Neural cell (in vitro differentiated cells): ENCODE measurements around the gene PATE4.

Experiments
- CTCF ChIP-seq: fragments of 450-650 bp; IDR thresholded peaks from 2 replicates; pipeline ENCODE4 v1.5.1; 2014; ENCODE audit warnings: antibody characterized with exemption, mild to moderate bottlenecking, moderate library complexity; ENCODE audit not compliant: poor library complexity, severe bottlenecking
- EP300 ChIP-seq: fragments of 450-650 bp; conservative IDR thresholded peaks from 2 replicates; pipeline ENCODE4 v1.6.1; 2014; ENCODE audit warnings: antibody characterized with exemption, mild to moderate bottlenecking, moderate library complexity; ENCODE audit not compliant: poor library complexity, severe bottlenecking
- EZH2 ChIP-seq: fragments of 200-600, 300-800 bp; shearing (Covaris generic), sonication (generic); IDR thresholded peaks from 2 replicates; pipeline ENCODE4 v1.6.1; 2014; ENCODE audit warnings: antibody characterized with exemption, low read length, borderline replicate concordance, mild to moderate bottlenecking; ENCODE audit not compliant: insufficient read depth, poor library complexity, severe bottlenecking
- TAF1 ChIP-seq: IDR thresholded peaks from 2 replicates; pipeline ENCODE4 v1.6.1; 2012; ENCODE audit warnings: low read depth

GRCh38 chr11:125802387-125802786 is 30.7 kb upstream of the PATE4 start:
- TF ChIP-seq CTCF = no peak
- TF ChIP-seq EP300 = no peak
- no peak for TF ChIP-seq EZH2
- TF ChIP-seq TAF1 = no peak
